DOHH2 (cell line): ENCODE results near the gene ZNF593OS.

Experiments
- CTCF ChIP-seq: fragments of 200-600 bp; sonication (generic); IDR thresholded peaks from one replicate; pipeline ENCODE4 v1.5.1; 2014; ENCODE audit warnings: antibody characterized with exemption, mild to moderate bottlenecking, low read depth, low read length; ENCODE audit not compliant: poor library complexity, severe bottlenecking
- EZH2phosphoT487 ChIP-seq: fragments of 200-600 bp; sonication (generic); IDR thresholded peaks from 2 replicates; pipeline ENCODE4 v1.6.1; 2017; ENCODE audit warnings: borderline replicate concordance, mild to moderate bottlenecking, antibody characterized with exemption, low read length, moderate library complexity, mixed read lengths

DNA sequence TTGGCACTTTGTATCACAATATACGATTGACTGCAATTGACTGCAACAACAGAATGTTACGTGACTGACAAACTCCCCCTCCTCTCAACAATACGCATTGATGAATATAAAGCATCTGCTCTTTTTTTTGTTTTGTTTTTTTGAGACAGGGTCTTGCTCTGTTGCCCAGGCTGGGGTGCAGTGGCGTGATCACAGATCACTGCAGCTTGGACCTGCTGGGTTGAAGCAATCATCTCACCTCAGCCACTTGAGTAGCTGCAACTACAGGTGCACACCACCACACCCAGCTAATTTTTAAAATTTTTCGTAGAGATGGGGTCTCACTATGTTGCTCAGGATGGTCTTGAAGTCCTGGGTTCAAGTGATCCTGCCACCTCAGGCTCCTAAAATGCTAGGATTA, 41.1 kb upstream of the ZNF593OS start:
- TF ChIP-seq CTCF: no peak
- TF ChIP-seq EZH2phosphoT487: no peak
